GM19328 (cell line): ENCODE results near the gene RPUSD2.

ENCODE experiments used
- ATAC-seq: cut with Tn5 transposase; IDR thresholded peaks from one replicate; pipeline ENCODE4 v1.9.1; 2021; ENCODE audit warnings: mild to moderate bottlenecking, moderate library complexity; ENCODE audit not compliant: unreplicated experiment

Gene RPUSD2

GRCh38 chr15:40618906-40619305 lies 49.8 kb downstream of the RPUSD2 start:
- no peak for ATAC-seq

DNA sequence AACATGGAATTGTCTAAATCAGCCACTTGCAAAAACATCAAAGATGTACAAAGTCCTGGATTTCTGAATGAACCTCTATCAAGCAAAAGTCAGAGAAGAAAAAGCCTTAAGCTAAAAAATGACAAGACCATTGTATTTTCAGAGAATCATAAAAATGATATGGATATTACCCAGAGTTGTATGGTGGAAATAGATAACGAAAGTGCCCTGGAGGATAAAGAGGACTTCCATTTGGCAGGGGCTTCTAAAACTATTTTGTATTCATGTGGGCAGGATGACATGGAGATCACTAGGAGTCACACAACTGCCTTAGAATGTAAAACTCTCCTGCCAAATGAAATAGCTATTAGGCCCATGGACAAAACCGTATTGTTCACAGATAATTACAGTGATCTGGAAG lies 54.3 kb downstream of the RPUSD2 start:
- ATAC-seq = no peak
